ENCODE measurements around the gene ZNF692.

DNA sequence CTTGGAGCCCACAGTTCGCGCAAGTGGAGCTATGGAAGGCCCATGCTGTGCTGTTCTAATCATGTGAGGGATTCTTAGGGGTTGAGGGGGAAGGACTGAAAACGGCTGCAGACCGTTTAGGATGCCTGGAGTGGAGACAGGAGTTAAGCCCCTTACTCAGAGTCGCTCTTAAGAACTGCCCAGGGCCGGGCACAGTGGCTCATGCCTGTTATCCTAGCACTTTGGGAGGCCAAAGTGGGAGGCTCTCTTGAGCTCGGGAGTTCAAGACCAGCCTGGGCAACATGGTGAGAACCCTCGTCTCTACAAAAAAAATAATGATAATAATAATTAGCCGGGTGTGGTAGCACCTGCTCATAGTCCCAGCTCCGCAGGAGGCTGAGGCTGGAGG lies 19.7 kb downstream of the ZNF692 start:
- TF ChIP-seq, protein P1, sequence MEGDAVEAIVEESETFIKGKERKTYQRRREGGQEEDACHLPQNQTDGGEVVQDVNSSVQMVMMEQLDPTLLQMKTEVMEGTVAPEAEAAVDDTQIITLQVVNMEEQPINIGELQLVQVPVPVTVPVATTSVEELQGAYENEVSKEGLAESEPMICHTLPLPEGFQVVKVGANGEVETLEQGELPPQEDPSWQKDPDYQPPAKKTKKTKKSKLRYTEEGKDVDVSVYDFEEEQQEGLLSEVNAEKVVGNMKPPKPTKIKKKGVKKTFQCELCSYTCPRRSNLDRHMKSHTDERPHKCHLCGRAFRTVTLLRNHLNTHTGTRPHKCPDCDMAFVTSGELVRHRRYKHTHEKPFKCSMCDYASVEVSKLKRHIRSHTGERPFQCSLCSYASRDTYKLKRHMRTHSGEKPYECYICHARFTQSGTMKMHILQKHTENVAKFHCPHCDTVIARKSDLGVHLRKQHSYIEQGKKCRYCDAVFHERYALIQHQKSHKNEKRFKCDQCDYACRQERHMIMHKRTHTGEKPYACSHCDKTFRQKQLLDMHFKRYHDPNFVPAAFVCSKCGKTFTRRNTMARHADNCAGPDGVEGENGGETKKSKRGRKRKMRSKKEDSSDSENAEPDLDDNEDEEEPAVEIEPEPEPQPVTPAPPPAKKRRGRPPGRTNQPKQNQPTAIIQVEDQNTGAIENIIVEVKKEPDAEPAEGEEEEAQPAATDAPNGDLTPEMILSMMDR (IDR thresholded peaks at IDR 0.05; ENCODE audit: low read depth, low read length, poor library complexity, severe bottlenecking): no peak
- no peak for TF ChIP-seq EZH2phosphoT487 (IDR thresholded peaks at IDR 0.05; ENCODE audit: borderline replicate concordance, low read length)

Data from DOHH2 (cell line).